Ectodermal cell (in vitro differentiated cells): ENCODE measurements around the gene EXD3.

ENCODE experiments used
- H3K27ac ChIP-seq: 2 replicates; pipeline ENCODE4 v1.7.0; 2013; ENCODE audit warnings: mild to moderate bottlenecking, low read depth, low read length; ENCODE audit not compliant: insufficient read depth, poor library complexity, severe bottlenecking
- H3K27me3 ChIP-seq: 2 replicates; pipeline ENCODE4 v1.7.0; 2013; ENCODE audit warnings: mild to moderate bottlenecking, low read length; ENCODE audit not compliant: insufficient read depth, control insufficient read depth, poor library complexity, severe bottlenecking
- H3K36me3 ChIP-seq: one replicate; pipeline ENCODE4 v1.7.0; 2013; ENCODE audit warnings: low read length; ENCODE audit not compliant: control insufficient read depth, insufficient read depth
- H3K4me1 ChIP-seq: one replicate; pipeline ENCODE4 v1.7.0; 2013; ENCODE audit warnings: low read length; ENCODE audit not compliant: control insufficient read depth, insufficient read depth
- H3K4me3 ChIP-seq: 2 replicates; pipeline ENCODE4 v1.7.0; 2013; ENCODE audit warnings: low read depth, low read length, control low read depth; ENCODE audit not compliant: insufficient read depth
- H3K9me3 ChIP-seq: 2 replicates; pipeline ENCODE4 v1.7.0; 2013; ENCODE audit warnings: mild to moderate bottlenecking, low read length, moderate library complexity; ENCODE audit not compliant: control insufficient read depth
- WGBS, 2 experiments: methylation state at CpG; one replicate each; pipeline ENCODE4 v1.1.7; 2013; ENCODE audit warnings: missing lambda C conversion rate in 2 of 2; 5-methylcytosine and 5-hydroxymethylcytosine counted together

Gene EXD3

DNA sequence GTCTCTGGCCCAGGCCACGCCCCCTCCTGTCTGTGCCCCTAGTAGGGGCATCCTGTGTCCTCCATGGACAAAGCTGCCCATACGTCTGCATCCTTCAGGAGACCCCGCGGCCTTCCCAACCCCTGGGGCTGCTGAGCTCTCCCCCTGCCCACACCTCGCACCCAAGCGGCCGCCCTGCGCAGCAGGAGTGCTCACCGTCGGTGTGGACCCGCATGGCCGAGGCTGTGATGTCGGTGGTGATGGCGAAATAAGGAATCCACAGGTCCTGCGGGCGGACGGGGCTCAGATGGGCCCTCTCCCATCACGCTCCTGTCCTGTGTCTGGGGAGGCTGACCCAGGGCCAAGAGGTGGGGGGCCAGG is 40.9 kb upstream of the EXD3 start:
- Histone ChIP-seq H3K9me3 (no peaks in the 10 kb centered on the region), H3K4me1 (no peaks in the 10 kb centered on the region), H3K36me3 (no peaks in the 10 kb centered on the region), H3K27me3 (peaks cover 35% of the 10 kb centered on the region), H3K27ac (no peak overlapping the region), H3K4me3 (no peak overlapping the region)
- 97% methylated on average over 18 of the region's 18 CpGs for WGBS, 2 experiments

DNA sequence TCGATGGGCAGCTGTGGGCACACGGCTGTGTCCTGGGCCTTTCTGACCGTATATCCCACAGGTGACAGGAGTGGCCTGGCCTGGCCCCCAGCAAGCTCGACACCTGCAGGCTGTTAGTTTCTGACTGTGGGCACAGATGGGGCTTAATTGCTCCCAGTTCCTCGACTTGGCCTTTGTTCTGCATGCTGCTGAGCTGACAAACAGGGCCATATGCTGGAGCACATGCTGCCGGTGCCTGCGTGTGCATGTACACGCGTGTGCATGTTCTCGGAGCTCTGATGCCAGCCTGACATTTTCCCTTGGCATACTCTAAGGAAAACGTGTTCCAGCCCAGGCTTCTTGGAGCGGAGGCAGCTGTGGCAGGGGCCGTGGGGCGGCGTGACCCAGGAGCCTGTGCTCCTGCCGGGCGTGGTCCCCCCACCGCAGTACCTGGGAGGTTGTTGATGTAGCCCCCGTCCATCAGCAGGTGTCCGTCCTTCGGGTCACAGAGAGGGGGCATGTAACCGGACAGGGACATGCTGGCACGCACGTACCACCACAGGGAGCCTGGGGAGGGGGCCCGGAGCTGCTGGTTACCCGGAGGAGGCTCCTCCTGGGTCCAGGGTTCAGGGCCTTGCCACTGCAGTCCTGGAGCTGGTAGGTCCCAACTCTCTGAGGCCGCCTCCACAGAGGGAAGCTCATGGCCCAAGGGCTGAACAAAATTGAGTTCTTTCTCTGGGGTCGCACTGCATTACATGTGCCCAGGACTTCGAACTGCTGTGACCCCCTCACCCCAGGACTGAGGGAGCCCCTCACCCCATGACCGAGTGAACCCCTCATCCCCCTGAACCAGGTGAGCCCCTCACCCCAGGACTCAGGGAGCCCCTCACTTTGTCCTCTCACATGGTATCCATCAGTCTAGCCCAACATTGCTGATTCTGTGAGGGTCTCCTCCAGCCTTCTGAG is 40.3 kb upstream of the EXD3 start:
- Histone ChIP-seq H3K36me3 (no peaks in the 10 kb centered on the region), H3K4me1 (peaks cover 1% of the 10 kb centered on the region), H3K27me3 (peaks cover 40% of the 10 kb centered on the region), H3K9me3 (no peaks in the 10 kb centered on the region), H3K27ac (no peak overlapping the region), H3K4me3 (no peak overlapping the region)
- WGBS, 2 experiments: 93 to 94% methylated on average over 30 of the region's 30 CpGs

DNA sequence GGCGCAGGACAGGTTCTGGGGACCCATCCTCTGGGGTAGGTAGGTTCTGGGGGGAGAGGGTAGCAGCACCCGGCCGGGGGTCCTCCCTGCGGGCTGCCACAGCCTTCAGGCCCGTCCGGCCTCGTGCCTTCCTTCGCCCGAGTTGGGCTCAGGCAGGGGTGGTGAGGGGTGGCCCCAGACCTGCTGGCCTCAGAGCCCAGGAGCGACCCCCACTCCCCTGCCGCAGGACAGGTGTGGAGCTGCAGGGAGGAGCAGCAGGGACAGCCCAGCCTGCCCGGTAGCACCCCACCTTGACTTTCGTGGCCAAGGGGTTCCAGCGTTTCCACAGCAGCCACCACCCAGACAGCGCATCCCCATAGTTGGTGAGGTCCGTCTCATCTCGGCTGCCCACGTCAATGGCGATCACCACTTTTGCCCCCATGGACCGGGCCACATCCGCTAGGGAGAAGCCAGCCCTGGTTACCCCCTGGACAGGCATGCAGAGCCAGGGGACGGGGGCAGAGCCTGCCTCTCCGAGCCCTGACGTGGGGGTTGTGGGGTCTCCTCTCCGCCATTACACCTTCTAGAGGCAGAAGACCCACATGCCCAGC is 39.5 kb upstream of the EXD3 start:
- Histone ChIP-seq H3K27ac (no peak overlapping the region), H3K27me3 (peaks cover 40% of the 10 kb centered on the region), H3K4me1 (peaks cover 9% of the 10 kb centered on the region), H3K9me3 (no peaks in the 10 kb centered on the region), H3K36me3 (no peaks in the 10 kb centered on the region), H3K4me3 (no peak overlapping the region)
- WGBS, 2 experiments: 93% methylated on average over 25 of the region's 25 CpGs

DNA sequence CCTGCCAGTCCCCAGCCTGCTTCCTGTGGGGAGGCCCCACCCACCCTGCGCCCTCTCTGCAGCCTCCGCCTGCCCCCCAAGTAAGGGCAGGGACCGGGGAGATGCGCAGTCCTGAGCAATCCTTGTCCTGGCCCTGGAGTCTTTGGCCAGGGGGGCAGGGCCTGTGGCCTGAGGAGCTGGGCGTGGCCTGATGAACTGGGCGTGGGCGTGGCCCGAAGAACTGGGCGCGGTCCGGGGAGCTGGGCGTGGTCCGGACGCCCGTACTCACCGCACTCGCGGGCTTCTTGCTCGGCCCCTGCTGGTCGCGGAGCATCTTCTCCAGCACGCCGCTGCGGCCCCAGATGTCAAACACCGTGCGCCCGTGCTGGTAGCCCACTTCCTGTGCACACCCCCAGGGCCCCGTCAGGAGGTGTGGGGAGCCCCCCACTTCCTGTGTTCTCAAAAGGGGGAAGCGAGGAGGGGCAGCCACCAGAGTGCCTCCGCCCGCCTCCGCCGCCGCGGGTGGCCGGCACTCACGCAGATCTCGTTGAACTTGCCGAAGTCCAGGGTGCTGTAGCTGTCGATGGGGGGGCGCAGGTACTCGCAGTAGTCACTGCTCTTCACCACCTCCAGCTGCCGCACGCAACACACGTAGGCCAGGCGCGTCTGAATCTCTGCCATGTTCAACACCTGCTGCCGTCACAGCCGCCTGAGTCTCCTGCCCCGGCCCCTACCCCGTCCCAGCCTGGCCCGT is 38.9 kb upstream of the EXD3 start:
- peaks cover 11% of the 10 kb centered on the region for H3K4me1 ChIP-seq
- peaks cover 3% of the 10 kb centered on the region for H3K36me3 ChIP-seq
- no peaks in the 10 kb centered on the region for H3K9me3 ChIP-seq
- H3K27me3 ChIP-seq: peaks cover 40% of the 10 kb centered on the region
- H3K4me3 ChIP-seq: no peak overlapping the region
- 55 to 57% methylated on average over 52 of the region's 52 CpGs for WGBS, 2 experiments
- no peak overlapping the region for H3K27ac ChIP-seq

DNA sequence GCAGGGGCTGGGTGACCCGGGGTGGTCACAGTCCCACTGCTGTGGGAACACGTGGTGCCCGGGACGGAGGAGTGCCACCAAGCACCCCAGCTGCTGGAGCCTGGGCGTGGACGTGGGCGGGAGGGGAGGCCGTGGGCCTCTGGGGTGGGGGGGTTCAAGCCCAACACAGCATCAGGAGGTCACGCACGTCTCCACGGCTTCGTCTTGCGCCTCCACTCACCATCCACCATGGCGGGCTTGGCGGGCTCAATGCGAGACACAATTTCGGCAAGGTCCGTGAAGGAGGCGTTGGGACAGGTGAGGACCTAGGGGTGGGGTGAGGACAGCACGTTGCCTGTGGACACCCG is 38.3 kb upstream of the EXD3 start:
- no peak overlapping the region for H3K4me3 ChIP-seq
- H3K9me3 ChIP-seq: no peaks in the 10 kb centered on the region
- WGBS, 2 experiments: 92% methylated on average over 21 of the region's 21 CpGs
- H3K36me3 ChIP-seq: peaks cover 6% of the 10 kb centered on the region
- H3K27me3 ChIP-seq: peaks cover 40% of the 10 kb centered on the region
- no peak overlapping the region for H3K27ac ChIP-seq
- peaks cover 11% of the 10 kb centered on the region for H3K4me1 ChIP-seq

DNA sequence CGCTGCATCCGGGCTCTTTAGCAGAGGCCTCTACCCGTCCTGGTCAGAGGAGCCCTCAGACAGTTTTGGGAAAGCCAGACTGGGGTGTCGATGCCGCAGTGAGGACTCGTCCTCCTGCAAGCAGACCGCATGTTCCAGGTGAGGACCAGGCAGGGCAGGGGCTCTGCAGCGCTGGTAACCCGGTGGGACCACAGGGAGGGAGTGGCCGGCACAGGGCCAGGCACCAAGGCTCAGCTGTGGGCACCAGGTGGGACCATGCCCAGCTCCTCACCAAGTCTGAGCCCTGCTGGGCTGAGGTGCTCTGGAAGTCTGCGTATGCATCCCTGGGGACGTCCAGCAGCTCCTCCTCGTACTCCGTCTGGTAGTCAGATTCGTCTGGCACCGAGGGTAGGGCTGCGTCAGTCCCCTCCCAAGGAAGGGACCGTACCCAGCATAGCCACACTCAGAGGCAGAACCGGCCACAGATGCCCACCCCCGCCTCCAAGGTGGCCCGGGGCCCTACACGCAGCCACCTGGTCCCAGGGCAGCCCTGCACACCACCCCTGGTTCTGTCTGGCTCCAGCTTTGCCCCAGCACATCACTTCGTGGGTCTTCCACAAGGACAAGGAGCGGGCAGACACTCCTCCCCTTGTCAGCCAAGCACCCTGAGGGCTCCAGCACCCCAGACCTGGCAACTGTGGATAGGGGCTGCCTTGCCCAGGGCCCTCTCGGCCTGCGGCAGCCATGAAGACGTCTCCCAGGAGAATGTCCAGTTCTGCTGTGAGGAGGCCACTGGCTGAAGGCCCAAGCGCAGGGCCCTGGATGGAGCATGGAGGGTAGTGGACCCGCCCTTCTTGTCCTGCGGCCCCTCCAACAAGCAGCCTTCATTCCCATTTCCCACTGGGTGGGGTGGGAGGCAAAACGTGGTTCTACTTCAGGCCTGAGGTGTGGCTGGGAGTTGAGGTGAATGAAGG is 37.7 kb upstream of the EXD3 start:
- WGBS, 2 experiments: 95 to 96% methylated on average over 31 of the region's 31 CpGs
- Histone ChIP-seq H3K36me3 (peaks cover 6% of the 10 kb centered on the region), H3K4me1 (peaks cover 11% of the 10 kb centered on the region), H3K4me3 (no peak overlapping the region), H3K27ac (no peak overlapping the region), H3K27me3 (peaks cover 40% of the 10 kb centered on the region), H3K9me3 (no peaks in the 10 kb centered on the region)

DNA sequence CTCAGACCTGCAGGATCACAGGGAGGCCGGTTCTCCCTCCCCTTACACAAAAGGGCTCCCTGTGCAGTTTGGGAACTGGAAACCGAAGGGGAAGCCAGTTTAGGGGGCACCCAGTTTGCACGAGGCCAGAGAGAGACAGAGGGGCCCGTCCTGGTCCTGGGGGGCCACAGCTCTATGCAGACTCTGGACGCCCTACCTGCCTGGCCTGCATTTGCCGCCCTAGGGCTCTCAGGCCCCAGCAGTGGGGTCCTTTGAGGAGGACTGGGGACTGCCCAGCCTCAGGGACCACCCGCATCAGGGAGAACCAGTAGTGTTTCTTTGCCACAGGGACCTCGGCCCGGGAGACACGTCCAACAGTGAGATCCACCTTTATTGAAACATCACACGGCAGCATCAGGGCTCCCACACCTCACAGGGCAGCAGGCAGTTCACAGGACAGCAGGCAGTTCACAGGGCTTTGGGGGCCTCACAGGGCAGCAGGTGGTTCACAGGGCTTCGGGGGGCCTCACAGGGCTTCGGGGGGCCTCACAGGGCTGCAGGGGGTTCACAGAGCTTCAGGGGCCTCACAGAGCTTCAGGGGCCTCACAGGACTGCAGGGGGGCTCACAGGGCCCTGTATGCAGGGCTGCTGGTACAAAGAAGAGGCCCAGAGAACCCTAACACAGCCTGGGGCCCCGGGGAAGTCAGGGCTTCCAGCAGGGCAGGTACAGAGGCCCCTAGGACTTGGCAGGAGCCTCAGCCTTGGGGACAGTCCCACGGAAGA is 36.8 kb upstream of the EXD3 start:
- Histone ChIP-seq H3K27ac (no peak overlapping the region), H3K36me3 (peaks cover 12% of the 10 kb centered on the region), H3K4me3 (peak overlapping the region; percentile 50), H3K4me1 (peaks cover 13% of the 10 kb centered on the region), H3K9me3 (no peaks in the 10 kb centered on the region), H3K27me3 (peaks cover 40% of the 10 kb centered on the region)
- WGBS, 2 experiments: 63 to 64% methylated on average over 15 of the region's 15 CpGs

DNA sequence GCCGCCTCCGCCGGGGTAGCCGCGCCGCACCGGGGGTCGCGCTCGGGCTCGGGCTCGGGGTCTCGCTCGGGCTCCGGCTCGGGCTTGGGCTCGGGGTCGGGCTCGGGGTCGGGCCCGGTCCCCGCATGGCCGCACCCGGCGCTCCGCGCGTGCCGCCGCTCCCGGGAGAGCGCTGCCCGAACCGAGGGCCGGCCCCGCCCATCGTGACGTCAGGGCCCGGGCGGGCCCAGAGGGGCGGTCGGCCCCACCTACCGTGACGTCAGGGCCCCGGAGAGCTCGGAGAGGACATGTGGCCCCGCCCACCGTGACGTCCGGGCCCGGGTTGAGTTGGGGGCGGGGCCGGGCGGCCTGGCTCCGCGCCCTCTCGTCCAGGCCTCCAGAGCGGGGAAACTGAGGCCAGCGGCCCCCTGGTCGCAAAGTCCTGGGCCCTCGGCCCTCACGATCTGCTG is 36.2 kb upstream of the EXD3 start, which contains the start of gene NSMF:
NSMF (minus strand) TSS at position 183 of the 449 bp plus-strand sequence. CDS start 232 bp downstream, outside the sequence.
- peaks cover 19% of the 10 kb centered on the region for H3K4me1 ChIP-seq
- H3K27me3 ChIP-seq: peaks cover 40% of the 10 kb centered on the region
- WGBS, 2 experiments: 1% methylated on average over 62 of the region's 62 CpGs
- no peaks in the 10 kb centered on the region for H3K9me3 ChIP-seq
- no peak within 1 kb of the TSS for H3K27ac ChIP-seq
- H3K4me3 ChIP-seq: peak within 1 kb of the TSS; percentile 50
- H3K36me3 ChIP-seq: peaks cover 12% of the 10 kb centered on the region
